Measurements from ENCODE around the gene ZNF804A.

The ZNF804A gene

GRCh38 chr2:184799379-184799778 is 201.1 kb downstream of the ZNF804A start:
- no CpG with 5 or more reads among the region's 4 CpGs for WGBS (ENCODE audit: insufficient coverage, insufficient read length)

DNA sequence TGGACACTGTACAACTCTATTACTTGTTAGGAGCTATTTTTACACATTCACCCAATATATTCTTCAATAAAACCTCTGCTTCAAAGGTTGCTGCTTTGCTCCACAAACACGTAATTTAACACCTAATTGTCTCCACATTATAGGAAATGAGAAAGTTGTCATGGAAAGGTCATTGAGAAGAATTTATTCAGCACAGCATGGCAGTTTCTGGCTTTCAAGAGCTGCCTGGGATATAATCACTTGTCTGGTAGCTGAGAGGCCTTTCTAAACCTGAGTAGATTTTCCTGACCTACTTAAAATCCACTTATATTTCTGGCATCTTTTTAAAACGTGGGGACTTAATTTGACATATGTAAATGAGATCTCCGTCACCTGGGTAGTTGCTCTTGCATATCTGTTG is 216.1 kb downstream of the ZNF804A start:
- no peaks in the 10 kb centered on the region for H3K36me3 ChIP-seq (ENCODE audit: control insufficient read depth, insufficient read depth, low read length)

More at GRCh38 chr2:184799379-184799778, 201.1 kb downstream of the ZNF804A start:
- Histone ChIP-seq H3K4me3 (ENCODE audit: low read length) (no peak overlapping the region), H3K27me3 (ENCODE audit: control insufficient read depth, insufficient read depth, low read length) (no peaks in the 10 kb centered on the region), H3K4me1 (ENCODE audit: control insufficient read depth, insufficient read depth, low read length) (no peaks in the 10 kb centered on the region), H3K27ac (ENCODE audit: low read length) (no peak overlapping the region), H3K36me3 (ENCODE audit: control insufficient read depth, insufficient read depth, low read length) (no peaks in the 10 kb centered on the region), H3K9me3 (ENCODE audit: control insufficient read depth, insufficient read depth, low read length) (no peaks in the 10 kb centered on the region)
- no peak for DNase-seq (ENCODE audit: low read depth, low spot score)

DNA sequence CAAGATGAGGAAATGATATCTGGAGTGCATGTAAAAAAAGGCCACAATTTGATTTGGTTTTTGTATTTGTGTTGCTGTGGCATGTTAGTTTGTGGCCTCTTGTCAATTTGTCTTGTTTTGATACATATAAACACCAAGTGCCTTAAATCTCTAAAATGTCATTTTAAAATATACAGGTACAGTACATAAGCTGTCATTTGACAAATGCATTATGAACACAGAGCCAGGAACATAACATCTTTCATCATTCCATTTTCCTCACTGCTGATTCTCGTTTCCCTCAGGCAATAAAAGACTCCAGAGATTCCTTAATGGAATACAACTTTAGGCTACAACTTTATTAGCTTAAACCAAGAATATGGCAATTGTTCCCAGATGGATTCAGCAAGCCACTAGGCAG is 217.5 kb downstream of the ZNF804A start:
- Histone ChIP-seq H3K27me3 (ENCODE audit: control insufficient read depth, insufficient read depth, low read length) (no peaks in the 10 kb centered on the region), H3K4me1 (ENCODE audit: control insufficient read depth, insufficient read depth, low read length) (no peaks in the 10 kb centered on the region), H3K27ac (ENCODE audit: low read length) (no peak overlapping the region), H3K36me3 (ENCODE audit: control insufficient read depth, insufficient read depth, low read length) (no peaks in the 10 kb centered on the region), H3K4me3 (ENCODE audit: low read length) (no peak overlapping the region), H3K9me3 (ENCODE audit: control insufficient read depth, insufficient read depth, low read length) (no peaks in the 10 kb centered on the region)
- WGBS (ENCODE audit: insufficient coverage, insufficient read length), result no CpG with 5 or more reads among the region's 1 CpG
- no peak for DNase-seq (ENCODE audit: low read depth, low spot score)

More for the DNA sequence above, 216.1 kb downstream of the ZNF804A start:
- no peak overlapping the region for H3K27ac ChIP-seq (ENCODE audit: low read length)
- WGBS (ENCODE audit: insufficient coverage, insufficient read length), result no CpG with 5 or more reads among the region's 3 CpGs
- no peak for DNase-seq (ENCODE audit: low read depth, low spot score)
- no peaks in the 10 kb centered on the region for H3K27me3 ChIP-seq (ENCODE audit: control insufficient read depth, insufficient read depth, low read length)
- H3K4me1 ChIP-seq (ENCODE audit: control insufficient read depth, insufficient read depth, low read length), result no peaks in the 10 kb centered on the region
- H3K9me3 ChIP-seq (ENCODE audit: control insufficient read depth, insufficient read depth, low read length), result no peaks in the 10 kb centered on the region
- H3K4me3 ChIP-seq (ENCODE audit: low read length), result no peak overlapping the region

- WGBS (ENCODE audit: insufficient coverage, insufficient read length), result no CpG with 5 or more reads among the region's 2 CpGs
- no peaks in the 10 kb centered on the region for H3K9me3 ChIP-seq (ENCODE audit: control insufficient read depth, insufficient read depth, low read length)
- no peak for DNase-seq (ENCODE audit: low read depth, low spot score)
- H3K27ac ChIP-seq (ENCODE audit: low read length), result no peak overlapping the region
- H3K4me3 ChIP-seq (ENCODE audit: low read length), result no peak overlapping the region
- no peaks in the 10 kb centered on the region for H3K27me3 ChIP-seq (ENCODE audit: control insufficient read depth, insufficient read depth, low read length)
- H3K4me1 ChIP-seq (ENCODE audit: control insufficient read depth, insufficient read depth, low read length), result no peaks in the 10 kb centered on the region
- no peaks in the 10 kb centered on the region for H3K36me3 ChIP-seq (ENCODE audit: control insufficient read depth, insufficient read depth, low read length)
Observed at GRCh38 chr2:184824597-184824996, 226.3 kb downstream of the ZNF804A start.

DNA sequence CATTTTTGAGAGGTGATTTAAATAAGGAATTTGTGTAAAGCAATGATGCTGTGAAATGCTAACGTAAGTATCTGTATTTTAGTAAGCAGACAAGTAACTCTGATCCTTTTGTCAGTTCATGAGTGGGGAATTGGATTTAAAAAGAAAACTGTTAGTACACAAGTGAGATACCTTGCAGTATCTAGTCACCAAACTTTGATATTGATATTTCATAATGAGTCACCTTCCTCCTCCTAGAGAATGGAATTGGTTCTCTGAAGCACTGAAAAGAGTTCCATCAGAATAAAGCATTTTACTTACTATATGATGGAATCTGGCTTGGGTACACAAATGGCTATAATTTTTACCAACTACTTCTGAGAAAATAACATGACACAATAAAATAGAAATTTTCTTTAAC is 232.2 kb downstream of the ZNF804A start:
- no peaks in the 10 kb centered on the region for H3K9me3 ChIP-seq (ENCODE audit: control insufficient read depth, insufficient read depth, low read length)
- no peak for DNase-seq (ENCODE audit: low read depth, low spot score)
- H3K27ac ChIP-seq (ENCODE audit: low read length), result no peak overlapping the region
- H3K4me1 ChIP-seq (ENCODE audit: control insufficient read depth, insufficient read depth, low read length), result no peaks in the 10 kb centered on the region
- no peak overlapping the region for H3K4me3 ChIP-seq (ENCODE audit: low read length)
- WGBS (ENCODE audit: insufficient coverage, insufficient read length), result 100% methylated on average over 1 of the region's 1 CpG
- H3K27me3 ChIP-seq (ENCODE audit: control insufficient read depth, insufficient read depth, low read length), result no peaks in the 10 kb centered on the region
- H3K36me3 ChIP-seq (ENCODE audit: control insufficient read depth, insufficient read depth, low read length), result no peaks in the 10 kb centered on the region

- no peaks in the 10 kb centered on the region for H3K27me3 ChIP-seq (ENCODE audit: control insufficient read depth, insufficient read depth, low read length)
- H3K4me1 ChIP-seq (ENCODE audit: control insufficient read depth, insufficient read depth, low read length), result no peaks in the 10 kb centered on the region
- no peaks in the 10 kb centered on the region for H3K36me3 ChIP-seq (ENCODE audit: control insufficient read depth, insufficient read depth, low read length)
- no peak for DNase-seq (ENCODE audit: low read depth, low spot score)
- H3K9me3 ChIP-seq (ENCODE audit: control insufficient read depth, insufficient read depth, low read length), result no peaks in the 10 kb centered on the region
- no peak overlapping the region for H3K4me3 ChIP-seq (ENCODE audit: low read length)
- no peak overlapping the region for H3K27ac ChIP-seq (ENCODE audit: low read length)
Observed at GRCh38 chr2:184834699-184835397, 236.5 kb downstream of the ZNF804A start.

- Histone ChIP-seq H3K9me3 (ENCODE audit: control insufficient read depth, insufficient read depth, low read length) (no peaks in the 10 kb centered on the region), H3K27me3 (ENCODE audit: control insufficient read depth, insufficient read depth, low read length) (no peaks in the 10 kb centered on the region), H3K36me3 (ENCODE audit: control insufficient read depth, insufficient read depth, low read length) (no peaks in the 10 kb centered on the region), H3K4me3 (ENCODE audit: low read length) (no peak overlapping the region), H3K4me1 (ENCODE audit: control insufficient read depth, insufficient read depth, low read length) (no peaks in the 10 kb centered on the region), H3K27ac (ENCODE audit: low read length) (no peak overlapping the region)
- no peak for DNase-seq (ENCODE audit: low read depth, low spot score)
Observed at GRCh38 chr2:184835398-184835715, 237.0 kb downstream of the ZNF804A start.

GRCh38 chr2:184847331-184847730 is 249.0 kb downstream of the ZNF804A start:
- Histone ChIP-seq H3K9me3 (ENCODE audit: control insufficient read depth, insufficient read depth, low read length) (no peaks in the 10 kb centered on the region), H3K27me3 (ENCODE audit: control insufficient read depth, insufficient read depth, low read length) (no peaks in the 10 kb centered on the region), H3K4me3 (ENCODE audit: low read length) (no peak overlapping the region), H3K27ac (ENCODE audit: low read length) (no peak overlapping the region), H3K36me3 (ENCODE audit: control insufficient read depth, insufficient read depth, low read length) (no peaks in the 10 kb centered on the region), H3K4me1 (ENCODE audit: control insufficient read depth, insufficient read depth, low read length) (no peaks in the 10 kb centered on the region)
- DNase-seq (ENCODE audit: low read depth, low spot score), result no peak
- no CpG with 5 or more reads among the region's 2 CpGs for WGBS (ENCODE audit: insufficient coverage, insufficient read length)

DNA sequence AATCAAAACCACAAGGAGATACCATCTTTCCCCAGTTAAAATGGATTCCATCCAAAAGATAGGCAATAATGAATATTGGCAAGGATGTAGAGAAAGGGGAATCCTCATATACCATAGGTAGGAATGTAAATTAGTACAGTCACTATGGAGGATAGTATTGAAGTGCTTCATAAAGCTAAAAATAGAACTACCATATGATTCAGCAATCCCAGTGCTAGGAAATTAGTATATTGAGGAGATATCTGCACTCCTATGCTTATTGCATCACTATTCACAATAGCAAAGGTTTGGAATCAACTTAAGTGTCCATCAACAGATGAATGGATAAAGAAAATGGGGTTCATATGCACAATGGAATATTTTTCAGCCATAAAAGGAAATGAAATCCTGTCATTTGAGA is 251.2 kb downstream of the ZNF804A start:
- Histone ChIP-seq H3K27ac (ENCODE audit: low read length) (no peak overlapping the region), H3K27me3 (ENCODE audit: control insufficient read depth, insufficient read depth, low read length) (no peaks in the 10 kb centered on the region), H3K9me3 (ENCODE audit: control insufficient read depth, insufficient read depth, low read length) (no peaks in the 10 kb centered on the region), H3K36me3 (ENCODE audit: control insufficient read depth, insufficient read depth, low read length) (no peaks in the 10 kb centered on the region), H3K4me1 (ENCODE audit: control insufficient read depth, insufficient read depth, low read length) (no peaks in the 10 kb centered on the region), H3K4me3 (ENCODE audit: low read length) (no peak overlapping the region)
- DNase-seq (ENCODE audit: low read depth, low spot score), result no peak

GRCh38 chr2:184851576-184851975 is 253.2 kb downstream of the ZNF804A start:
- no peak for DNase-seq (ENCODE audit: low read depth, low spot score)
- Histone ChIP-seq H3K27ac (ENCODE audit: low read length) (no peak overlapping the region), H3K4me3 (ENCODE audit: low read length) (no peak overlapping the region), H3K36me3 (ENCODE audit: control insufficient read depth, insufficient read depth, low read length) (no peaks in the 10 kb centered on the region), H3K27me3 (ENCODE audit: control insufficient read depth, insufficient read depth, low read length) (no peaks in the 10 kb centered on the region), H3K9me3 (ENCODE audit: control insufficient read depth, insufficient read depth, low read length) (no peaks in the 10 kb centered on the region), H3K4me1 (ENCODE audit: control insufficient read depth, insufficient read depth, low read length) (no peaks in the 10 kb centered on the region)
- WGBS (ENCODE audit: insufficient coverage, insufficient read length), result no CpG with 5 or more reads among the region's 1 CpG

DNA sequence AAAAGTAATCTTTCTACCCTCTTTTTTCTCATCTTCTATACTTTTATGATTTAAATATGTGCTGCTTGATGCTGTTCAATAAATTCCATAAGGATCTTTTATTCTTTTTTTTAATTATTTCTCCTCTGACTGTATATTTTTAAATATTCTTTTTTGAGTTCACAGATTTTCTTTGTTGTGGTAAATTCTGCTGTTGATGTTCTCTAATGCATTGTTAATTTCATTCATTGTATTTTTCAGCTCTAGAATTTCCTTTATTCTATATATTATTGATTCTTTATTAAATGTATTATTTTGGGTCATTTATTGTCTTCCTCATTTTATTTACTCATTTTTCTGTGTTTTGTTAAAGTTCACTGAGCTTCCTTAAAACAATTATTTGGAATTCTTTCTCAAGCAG is 260.9 kb downstream of the ZNF804A start:
- Histone ChIP-seq H3K27ac (ENCODE audit: low read length) (no peak overlapping the region), H3K4me1 (ENCODE audit: control insufficient read depth, insufficient read depth, low read length) (no peaks in the 10 kb centered on the region), H3K4me3 (ENCODE audit: low read length) (no peak overlapping the region), H3K9me3 (ENCODE audit: control insufficient read depth, insufficient read depth, low read length) (no peaks in the 10 kb centered on the region), H3K36me3 (ENCODE audit: control insufficient read depth, insufficient read depth, low read length) (no peaks in the 10 kb centered on the region), H3K27me3 (ENCODE audit: control insufficient read depth, insufficient read depth, low read length) (no peaks in the 10 kb centered on the region)
- DNase-seq (ENCODE audit: low read depth, low spot score), result no peak

Data from iPS DF 6.9 (cell line).